HepG2 (cell line): Measurements from ENCODE around the gene GNPDA2. TPM values are rescaled to one million over a fixed set of nuclear protein-coding genes. Genes with fewer than 3 reads are reported as not detected.

Source experiments
- ATAC-seq: fragments of 200-7000 bp; cut with Tn5 transposase; 3 replicates; pipeline ENCODE4 v1.9.1; 2020; ENCODE audit warnings: mild to moderate bottlenecking, moderate library complexity
- BruUV-seq: library from RNA; stranded (reverse); fragments of 400-500 nt; replicated peaks from 2 replicates; lab custom pipeline; 2021; lab: Mats Ljungman, UMichigan
- CTCF ChIA-PET: fragments of 300-600 bp; formaldehyde crosslinking; extraction: SDS; loops from one replicate; lab custom pipeline; 2021; ENCODE audit warnings: low total read pairs, inconsistent platforms, low intra/inter-chr PET ratio; lab: Yijun Ruan, JAX
- POLR2A ChIA-PET: fragments of 350-600 bp; sonication (Branson Sonifier 250); formaldehyde crosslinking; loops from one replicate; lab custom pipeline; 2020; ENCODE audit warnings: antibody characterized with exemption, inconsistent platforms; lab: Yijun Ruan, JAX
- DNase-seq: peaks from one replicate; pipeline ENCODE4 v3.0.0-alpha.2; 2015; ENCODE audit warnings: low spot score
- FAIRE-seq: peaks from 3 replicates; lab custom pipeline; 2011; peaks lifted over from hg19 to GRCh38; lab: Jason Lieb, UNC
- H2AFZ ChIP-seq: one replicate; pipeline ENCODE4 v1.6.1; 2011; ENCODE audit warnings: low read length, inconsistent platforms
- H3K27ac ChIP-seq: fragments of 300-600 bp; 3 replicates; pipeline ENCODE4 v1.8.0; 2011; ENCODE audit warnings: mixed run types, mild to moderate bottlenecking, mixed read lengths, low read length, inconsistent platforms; ENCODE audit not compliant: insufficient read depth; ENCODE audit errors: extremely low read length
- H3K27me3 ChIP-seq, 2 experiments: fragments of 200-600 bp in 1 of 2; 2 replicates in 1 of 2; 3 replicates in 1 of 2; pipeline versions ENCODE4 v1.6.0 to v1.8.0; 2011; ENCODE audit warnings: low read length in 2 of 2, mild to moderate bottlenecking in 2 of 2, moderate library complexity in 2 of 2, inconsistent platforms in 1 of 2; ENCODE audit not compliant: insufficient read depth in 2 of 2, control insufficient read depth in 1 of 2
- H3K36me3 ChIP-seq, 2 experiments: fragments of 200-600 bp in 1 of 2; replicated peaks in 1 of 2; 2 replicates in 1 of 2; 3 replicates in 1 of 2; pipeline versions ENCODE4 v1.5.1 to v1.8.0; 2011; ENCODE audit warnings: low read length in 2 of 2, inconsistent platforms in 1 of 2; ENCODE audit not compliant: insufficient read depth in 2 of 2, control insufficient read depth in 1 of 2
- H3K4me1 ChIP-seq: 2 replicates; pipeline ENCODE4 v1.5.1; 2012; ENCODE audit warnings: low read length, inconsistent platforms; ENCODE audit not compliant: insufficient read depth
- H3K4me2 ChIP-seq: 2 replicates; pipeline ENCODE4 v1.6.0; 2011; ENCODE audit warnings: low read depth, low read length, inconsistent platforms
- H3K4me3 ChIP-seq, 3 experiments: fragments of 200-600 bp in 1 of 3; sonication (generic), shearing (Covaris generic) in 1 of 3; replicated peaks in 1 of 3; 2 replicates each; pipeline ENCODE4 v1.5.1; 2011 to 2016; ENCODE audit warnings: low read length in 3 of 3, inconsistent platforms in 2 of 3, low read depth in 2 of 3, mild to moderate bottlenecking in 2 of 3, control low read depth in 1 of 3, mixed read lengths in 1 of 3; ENCODE audit not compliant: insufficient read depth in 1 of 3
- H3K79me2 ChIP-seq: one replicate; pipeline ENCODE4 v1.6.1; 2011; ENCODE audit warnings: low read length, inconsistent platforms; ENCODE audit not compliant: insufficient read depth
- H3K9ac ChIP-seq: 2 replicates; pipeline ENCODE4 v1.6.0; 2011; ENCODE audit warnings: mild to moderate bottlenecking, low read depth, low read length, inconsistent platforms; ENCODE audit not compliant: insufficient read depth
- H3K9me3 ChIP-seq: 2 replicates; pipeline ENCODE4 v1.5.1; 2012; ENCODE audit warnings: mild to moderate bottlenecking, low read length
- H4K20me1 ChIP-seq: 2 replicates; pipeline ENCODE4 v1.6.0; 2011; ENCODE audit warnings: inconsistent platforms, mild to moderate bottlenecking, low read length, moderate library complexity; ENCODE audit not compliant: insufficient read depth
- GATA4 ChIP-seq: sonication (generic); IDR thresholded peaks from 2 replicates; pipeline ENCODE4 v1.6.1; 2016; ENCODE audit warnings: antibody characterized with exemption, low read depth, borderline replicate concordance
- GPBP1L1 ChIP-seq: sonication (generic); formaldehyde crosslinking; IDR thresholded peaks from 2 replicates; pipeline ENCODE4 v1.5.0; 2020; ENCODE audit warnings: mild to moderate bottlenecking, missing genetic modification reagents
- HOXA3 ChIP-seq: sonication (generic); formaldehyde crosslinking; IDR thresholded peaks from 2 replicates; pipeline ENCODE4 v1.5.0; 2020; ENCODE audit warnings: missing genetic modification reagents
- KLF12 ChIP-seq: sonication (generic); formaldehyde crosslinking; IDR thresholded peaks from 2 replicates; pipeline ENCODE4 v1.4.0; 2020; ENCODE audit warnings: missing genetic modification reagents, borderline replicate concordance
- MEIS1 ChIP-seq: sonication (generic); formaldehyde crosslinking; IDR thresholded peaks from 2 replicates; pipeline ENCODE4 v1.9.0; 2021; ENCODE audit warnings: mild to moderate bottlenecking, missing genetic modification reagents, moderate library complexity, borderline replicate concordance
- NFKBIZ ChIP-seq: IDR thresholded peaks from 2 replicates; pipeline ENCODE4 v1.6.1; 2018; ENCODE audit warnings: missing genetic modification reagents, missing compliant biosample characterization
- PREB ChIP-seq: sonication (generic); formaldehyde crosslinking; IDR thresholded peaks from 2 replicates; pipeline ENCODE4 v1.4.0; 2020; ENCODE audit warnings: missing genetic modification reagents
- SMARCC2 ChIP-seq: fragments of 450-650 bp; IDR thresholded peaks from 2 replicates; pipeline ENCODE4 v1.6.1; 2017; ENCODE audit warnings: antibody characterized with exemption, mild to moderate bottlenecking
- SOX13 ChIP-seq, 3 experiments: fragments of 450-650 bp in 1 of 3; sonication (generic) in 1 of 3; formaldehyde crosslinking in 1 of 3; IDR thresholded peaks in 2 of 3; conservative IDR thresholded peaks in 1 of 3; 2 replicates each; pipeline versions ENCODE4 v1.5.0 to v1.6.1; 2016 to 2020; ENCODE audit warnings: antibody characterized with exemption in 1 of 3, mild to moderate bottlenecking in 1 of 3, missing compliant biosample characterization in 1 of 3, missing genetic modification reagents in 1 of 3, moderate library complexity in 1 of 3
- TARDBP ChIP-seq: sonication (generic); formaldehyde crosslinking; IDR thresholded peaks from 2 replicates; pipeline ENCODE4 v1.8.0; 2022; ENCODE audit warnings: mild to moderate bottlenecking, missing genetic modification reagents
- ZBTB20 ChIP-seq: sonication (generic); formaldehyde crosslinking; IDR thresholded peaks from 2 replicates; pipeline ENCODE4 v1.8.1; 2023; ENCODE audit warnings: missing genetic modification reagents, low read depth, mild to moderate bottlenecking, borderline replicate concordance
- ZNF160 ChIP-seq: sonication (generic); formaldehyde crosslinking; IDR thresholded peaks from 2 replicates; pipeline ENCODE4 v1.8.0; 2022; ENCODE audit warnings: mild to moderate bottlenecking, inconsistent platforms, missing genetic modification reagents
- ZNF256 ChIP-seq: sonication (generic); formaldehyde crosslinking; conservative IDR thresholded peaks from 2 replicates; pipeline ENCODE4 v1.4.0; 2020; ENCODE audit warnings: missing genetic modification reagents
- ZNF713 ChIP-seq: sonication (generic); formaldehyde crosslinking; IDR thresholded peaks from 2 replicates; pipeline ENCODE4 v1.4.0; 2020; ENCODE audit warnings: mild to moderate bottlenecking, missing genetic modification reagents
- ZNF777 ChIP-seq: sonication (generic); formaldehyde crosslinking; IDR thresholded peaks from 2 replicates; pipeline ENCODE4 v1.4.0; 2020; ENCODE audit warnings: missing genetic modification reagents
- WGBS: methylation state at CpG from one replicate; pipeline ENCODE4 v1.1.6; 2017; ENCODE audit warnings: low lambda C conversion rate; 5-methylcytosine and 5-hydroxymethylcytosine counted together
- in situ Hi-C: cut with HindIII; loops from 2 replicates; pipeline ENCODE4 v1.10.0; 2017; ENCODE audit warnings: low pct_unique_long_range_greater_than_20kb; ENCODE audit not compliant: extremely low pct_ligation_motif_present
- intact Hi-C: fragments of 100-400 bp; cut with micrococcal nuclease; formaldehyde crosslinking; loops from one replicate; pipeline ENCODE4 v1.10.0; 2022; ENCODE audit not compliant: unreplicated experiment
- polyA plus RNA-seq, 8 experiments: library from polyadenylated mRNA; depleted of rRNA in 3 of 8; stranded (reverse) in 7 of 8; unstranded in 1 of 8; fragments of >200 nt; fragmentation: Illumina TruSeq in 4 of 8; extraction: Trizol in 4 of 8; gene quantifications; 2 replicates each; pipeline versions ENCODE4 v1.2.1 to v1.2.3, GENCODE V29; 2011 to 2016; ENCODE audit warnings: low read depth in 4 of 8, missing spikeins in 1 of 8, mixed read lengths in 1 of 8; ENCODE audit not compliant: insufficient read depth in 1 of 8
- total RNA-seq, 5 experiments: library from RNA; depleted of rRNA; stranded (reverse); fragments of >200 nt; fragmentation: Illumina TruSeq; extraction: Trizol; gene quantifications; 2 replicates each; pipeline ENCODE4 v1.2.3, GENCODE V29; 2016; ENCODE audit warnings: low read depth in 1 of 5

Gene GNPDA2
- total and polyA plus RNA-seq, 2 of the 13 experiments (the other 11 are each of a cell fraction or from before 2014, with no cell fraction given) = 5.4 to 9.0 TPM

- BruUV-seq = no TSS peak
Measured at GRCh38 chr4:44662623-44663005, 63.7 kb downstream of the GNPDA2 start.

GRCh38 chr4:44661940-44662622 is 64.3 kb downstream of the GNPDA2 start:
- no peak overlapping the region for H3K27ac ChIP-seq
- no peak overlapping the region for H2AFZ ChIP-seq
- H3K4me2 ChIP-seq = 0 out of 2 replicates have a peak overlapping the region, but pooled peaks have one; percentile 18
- FAIRE-seq = no peak
- H4K20me1 ChIP-seq = no peaks in the 10 kb centered on the region
- ChIA-PET POLR2A (interaction anchor here (1.4 kb wide), 1 partner anchor 16 kb away, joined by 4 read pairs; the partner anchor contains the start of gene GUF1), CTCF (no interaction called here)
- peak; percentile 52 for DNase-seq
- no peaks in the 10 kb centered on the region for H3K9me3 ChIP-seq
- H3K4me3 ChIP-seq = no peak overlapping the region
- no peaks in the 10 kb centered on the region for H3K27me3 ChIP-seq
- WGBS = 2% methylated on average over 1 of the region's 1 CpG
- in situ Hi-C loops = no loop called here
- no TSS peak for BruUV-seq
- H3K4me1 ChIP-seq = peaks cover 14% of the 10 kb centered on the region
- ATAC-seq = peak; percentile 77
- H3K36me3 ChIP-seq = no peaks in the 10 kb centered on the region
- H3K79me2 ChIP-seq = no peaks in the 10 kb centered on the region
- intact Hi-C loops = no loop called here
- H3K9ac ChIP-seq = no peak overlapping the region
- TF ChIP-seq KLF12 (CRISPR knock-in tag) (no peak), SMARCC2 (no peak), MEIS1 (CRISPR knock-in tag) (no peak), ZNF256 (CRISPR knock-in tag) (no peak), NFKBIZ (CRISPR knock-in tag) (no peak), ZBTB20 (no peak), PREB (CRISPR knock-in tag) (no peak), HOXA3 (no peak), ZNF160 (no peak), SOX13 (IDR thresholded peaks at IDR 0.05) (no peak), SOX13 (CRISPR knock-in tag; conservative IDR thresholded peaks at IDR 0.05 in 1 of 2, IDR thresholded peaks at IDR 0.05 in 1 of 2) (0 out of 4 replicates have a peak, but pooled peaks of 1 of the 2 experiments have one; percentile 19), ZNF713 (no peak)

More at GRCh38 chr4:44662623-44663005, 63.7 kb downstream of the GNPDA2 start:
- peaks cover 14% of the 10 kb centered on the region for H3K4me1 ChIP-seq
- H3K27ac ChIP-seq = no peak overlapping the region
- H3K9me3 ChIP-seq = no peaks in the 10 kb centered on the region
- ChIA-PET POLR2A (interaction anchor here (1.4 kb wide), 1 partner anchor 16 kb away, joined by 4 read pairs; the partner anchor contains the start of gene GUF1), CTCF (no interaction called here)
- intact Hi-C loops = no loop called here
- H3K4me2 ChIP-seq = 0 out of 2 replicates have a peak overlapping the region, but pooled peaks have one; percentile 18
- H3K36me3 ChIP-seq = no peaks in the 10 kb centered on the region
- in situ Hi-C loops = no loop called here
- H3K79me2 ChIP-seq = no peaks in the 10 kb centered on the region
- H3K27me3 ChIP-seq = no peaks in the 10 kb centered on the region
- no peak overlapping the region for H2AFZ ChIP-seq
- ATAC-seq = peak; percentile 52
- no peak for DNase-seq
- no peaks in the 10 kb centered on the region for H4K20me1 ChIP-seq
- TF ChIP-seq GATA4 (no peak), GPBP1L1 (CRISPR knock-in tag) (no peak), TARDBP (CRISPR knock-in tag) (no peak), ZNF777 (CRISPR knock-in tag) (no peak)
- FAIRE-seq = no peak
- 33% methylated on average over 2 of the region's 2 CpGs for WGBS
- H3K9ac ChIP-seq = no peak overlapping the region
- no peak overlapping the region for H3K4me3 ChIP-seq
